Measurements from ENCODE around the gene SMOC1.

SMOC1 gene

GRCh38 chr14:69845050-69845581 is 34.1 kb upstream of the SMOC1 start:
- no peak overlapping the region for H3K4me3 ChIP-seq (ENCODE audit: low read depth, low read length)
- no peak for TF ChIP-seq CTCF (IDR thresholded peaks at IDR 0.05; ENCODE audit: low read depth, low read length)

- no peak for TF ChIP-seq CTCF (IDR thresholded peaks at IDR 0.05; ENCODE audit: low read depth, low read length)
- no peak overlapping the region for H3K4me3 ChIP-seq (ENCODE audit: low read depth, low read length)
These were observed 33.4 kb upstream of the SMOC1 start for GRCh38 chr14:69845787-69846186.

- no peak for TF ChIP-seq CTCF (IDR thresholded peaks at IDR 0.05; ENCODE audit: low read depth, low read length)
- H3K4me3 ChIP-seq (ENCODE audit: low read depth, low read length): no peak overlapping the region
These were observed 31.1 kb upstream of the SMOC1 start for GRCh38 chr14:69848156-69848555.

GRCh38 chr14:69848903-69849391 is 30.3 kb upstream of the SMOC1 start:
- H3K4me3 ChIP-seq (ENCODE audit: low read depth, low read length): no peak overlapping the region
- TF ChIP-seq CTCF (IDR thresholded peaks at IDR 0.05; ENCODE audit: low read depth, low read length): no peak

- no peak overlapping the region for H3K4me3 ChIP-seq (ENCODE audit: low read depth, low read length)
- TF ChIP-seq CTCF (IDR thresholded peaks at IDR 0.05; ENCODE audit: low read depth, low read length): no peak
These were observed 29.0 kb upstream of the SMOC1 start for GRCh38 chr14:69850086-69850735.

GRCh38 chr14:69850736-69851112 is 28.5 kb upstream of the SMOC1 start:
- no peak for TF ChIP-seq CTCF (IDR thresholded peaks at IDR 0.05; ENCODE audit: low read depth, low read length)
- H3K4me3 ChIP-seq (ENCODE audit: low read depth, low read length): no peak overlapping the region

GRCh38 chr14:69852531-69853321 is 26.5 kb upstream of the SMOC1 start:
- TF ChIP-seq CTCF (IDR thresholded peaks at IDR 0.05; ENCODE audit: low read depth, low read length): no peak
- no peak overlapping the region for H3K4me3 ChIP-seq (ENCODE audit: low read depth, low read length)
